GM18861 (cell line): ENCODE measurements around the gene FANCG.

ENCODE experiments used
- ATAC-seq: cut with Tn5 transposase; IDR thresholded peaks from one replicate; pipeline ENCODE4 v1.9.1; 2021; ENCODE audit not compliant: unreplicated experiment

Gene FANCG

DNA sequence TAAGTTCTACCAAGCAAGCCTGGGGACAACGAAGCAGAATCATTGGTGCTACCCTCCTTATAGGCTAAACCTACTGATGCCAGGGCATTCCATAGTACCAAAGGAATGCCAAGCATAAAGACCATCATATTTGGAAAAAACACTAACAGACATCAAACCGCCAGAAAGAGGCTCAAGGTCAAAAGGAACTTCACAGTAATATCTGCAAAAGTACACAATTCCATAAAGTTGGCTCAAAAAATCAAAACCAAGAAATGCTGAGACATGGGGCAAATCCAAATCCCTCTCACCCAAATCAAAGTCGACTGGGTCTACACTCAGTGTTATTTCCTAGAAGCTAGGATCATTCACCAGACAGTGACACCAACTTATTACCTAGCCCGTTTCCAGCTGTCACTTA, 10.7 kb downstream of the FANCG start:
- ATAC-seq = no peak

GRCh38 chr9:35067056-35067455, 12.7 kb downstream of the FANCG start:
- ATAC-seq = no peak

- ATAC-seq = no peak
Observed at GRCh38 chr9:35060548-35061207, 19.1 kb downstream of the FANCG start.

DNA sequence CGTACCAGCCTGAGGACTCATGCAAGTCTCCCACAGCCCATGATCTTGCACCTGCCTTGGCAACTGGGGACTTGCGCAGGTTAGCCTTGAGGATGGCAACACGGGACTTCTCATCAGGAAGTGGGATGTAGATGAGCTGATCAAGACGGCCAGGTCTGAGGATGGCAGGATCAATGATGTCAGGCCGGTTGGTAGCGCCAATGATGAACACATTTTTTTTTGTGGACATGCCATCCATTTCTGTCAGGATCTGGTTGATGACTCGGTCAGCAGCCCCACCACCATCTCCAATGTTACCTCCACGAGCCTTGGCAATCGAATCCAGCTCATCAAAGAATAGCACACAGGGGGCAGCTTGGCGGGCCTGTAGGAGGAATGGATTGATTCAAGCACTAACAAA, 20.3 kb downstream of the FANCG start:
- no peak for ATAC-seq

- ATAC-seq = no peak
Observed at GRCh38 chr9:35057271-35057620, 22.5 kb downstream of the FANCG start.

DNA sequence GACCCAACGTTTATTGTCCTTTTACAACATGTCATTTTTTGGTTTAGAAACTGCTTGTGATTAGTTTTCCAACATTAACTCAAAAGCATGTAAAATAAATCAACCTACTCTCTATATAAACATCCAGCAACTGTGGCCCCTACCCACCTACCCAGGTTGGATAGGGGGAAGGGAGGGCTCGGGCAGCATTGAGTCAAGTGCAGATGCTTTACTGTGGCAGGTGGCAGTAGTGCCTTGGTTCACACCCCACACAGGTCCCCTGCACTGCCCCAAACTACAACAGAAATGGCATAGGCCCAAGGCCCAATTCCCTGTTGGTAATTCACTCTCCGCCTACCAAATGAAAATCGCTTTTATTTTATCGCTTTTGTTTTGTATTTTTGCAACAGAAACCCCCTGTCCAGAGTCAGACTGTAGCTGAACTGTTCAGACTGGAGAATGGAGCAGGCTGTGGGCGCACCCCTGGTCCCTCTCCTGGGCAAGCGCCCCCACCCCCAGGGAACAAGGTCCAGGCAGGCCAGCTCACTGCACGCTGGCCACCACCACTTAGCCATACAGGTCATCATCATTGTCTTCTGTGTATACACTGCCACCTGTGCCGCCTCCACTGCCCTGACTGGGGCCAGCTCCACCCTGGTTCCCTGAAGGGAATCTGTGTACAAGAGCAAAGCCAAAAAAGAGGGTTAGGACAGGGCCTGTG, 23.0 kb downstream of the FANCG start:
- no peak for ATAC-seq

DNA sequence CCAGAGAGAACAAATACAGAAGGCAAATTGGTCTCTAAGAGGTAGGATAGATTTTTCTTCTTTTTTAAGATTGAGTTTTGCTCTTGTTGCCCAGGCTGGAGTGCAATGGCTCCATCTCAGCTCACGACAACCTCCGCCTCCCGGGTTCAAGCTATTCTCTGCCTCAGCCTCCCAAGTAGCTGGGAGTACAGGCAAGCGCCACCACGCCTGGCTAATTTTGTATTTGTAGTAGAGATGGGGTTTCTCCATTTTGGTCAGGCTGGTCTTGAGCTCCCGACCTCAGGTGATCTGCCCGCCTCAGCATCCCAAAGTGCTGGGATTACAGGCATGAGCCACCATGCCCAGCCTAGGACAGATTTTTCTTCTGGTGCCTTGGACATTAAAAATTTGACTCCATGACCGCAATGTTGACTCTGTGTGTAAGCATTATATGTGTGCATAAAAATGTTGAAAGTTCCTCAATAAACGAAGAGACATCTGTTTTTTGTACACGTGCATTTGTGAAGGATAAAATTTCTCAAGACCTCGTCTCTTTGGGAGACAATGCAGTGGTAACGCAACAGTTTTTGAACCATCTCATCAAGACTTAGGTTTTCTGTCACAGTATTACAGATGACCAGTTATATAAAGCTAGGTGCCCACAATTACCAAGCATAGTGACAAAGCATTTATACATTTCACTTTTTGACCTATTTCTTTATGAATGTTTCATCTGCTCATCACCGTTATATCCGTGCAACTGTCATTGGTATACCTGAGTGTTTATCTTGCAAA, 24.7 kb downstream of the FANCG start:
- ATAC-seq = no peak

GRCh38 chr9:35054185-35054835, 25.4 kb downstream of the FANCG start:
- no peak for ATAC-seq

DNA sequence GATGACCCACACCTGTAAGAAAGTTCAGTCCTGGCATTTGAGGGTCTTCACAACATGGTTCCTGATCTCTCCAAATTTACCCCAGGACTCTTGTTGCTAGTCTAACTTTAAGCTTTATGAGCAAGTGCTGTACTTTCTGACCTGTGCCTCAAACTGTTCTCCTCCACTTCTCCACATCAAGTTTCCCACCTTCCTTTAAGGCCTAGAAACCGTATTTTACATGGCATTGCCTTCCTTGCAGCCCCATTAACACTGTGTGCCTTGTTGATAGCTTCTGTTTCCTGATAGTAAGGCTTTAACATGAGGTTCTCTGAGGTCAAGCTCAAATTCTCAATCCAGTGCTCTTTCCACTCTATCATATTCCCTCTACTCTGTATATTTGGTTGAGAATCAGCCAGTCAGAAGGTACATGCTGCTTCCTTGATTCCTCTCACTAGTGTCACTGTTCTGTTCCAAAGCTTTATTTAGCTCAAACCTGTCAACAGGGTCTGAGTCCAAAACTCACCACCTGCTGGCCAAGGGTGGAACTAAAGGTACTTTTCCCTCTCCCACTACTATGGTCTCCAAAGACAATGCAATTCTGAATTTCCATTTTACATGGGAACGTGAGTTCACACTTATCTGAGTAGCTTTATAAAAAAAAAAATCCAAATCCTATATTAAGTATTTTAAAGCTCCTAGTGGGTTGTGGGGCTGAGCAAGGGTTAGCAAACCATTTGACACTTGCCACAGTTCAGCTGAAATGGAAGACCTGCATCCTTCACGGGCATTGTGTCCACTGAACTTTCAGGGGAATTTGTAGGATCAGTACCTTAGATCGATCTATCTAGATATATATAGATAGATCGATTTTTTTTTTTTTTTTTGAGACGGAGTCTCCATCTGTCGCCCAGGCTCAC, 28.4 kb downstream of the FANCG start:
- no peak for ATAC-seq

GRCh38 chr9:35048511-35048910, 31.2 kb downstream of the FANCG start:
- no peak for ATAC-seq

GRCh38 chr9:35044071-35044470, 35.7 kb downstream of the FANCG start:
- ATAC-seq = no peak

GRCh38 chr9:35042891-35043545, 36.7 kb downstream of the FANCG start:
- no peak for ATAC-seq

- no peak for ATAC-seq
Observed at GRCh38 chr9:35042081-35042604, 37.6 kb downstream of the FANCG start.

GRCh38 chr9:35035851-35036701, 43.7 kb downstream of the FANCG start:
- no peak for ATAC-seq

GRCh38 chr9:35033101-35033500, 46.6 kb downstream of the FANCG start:
- no peak for ATAC-seq

GRCh38 chr9:35029852-35030251, 49.9 kb downstream of the FANCG start:
- ATAC-seq = no peak

DNA sequence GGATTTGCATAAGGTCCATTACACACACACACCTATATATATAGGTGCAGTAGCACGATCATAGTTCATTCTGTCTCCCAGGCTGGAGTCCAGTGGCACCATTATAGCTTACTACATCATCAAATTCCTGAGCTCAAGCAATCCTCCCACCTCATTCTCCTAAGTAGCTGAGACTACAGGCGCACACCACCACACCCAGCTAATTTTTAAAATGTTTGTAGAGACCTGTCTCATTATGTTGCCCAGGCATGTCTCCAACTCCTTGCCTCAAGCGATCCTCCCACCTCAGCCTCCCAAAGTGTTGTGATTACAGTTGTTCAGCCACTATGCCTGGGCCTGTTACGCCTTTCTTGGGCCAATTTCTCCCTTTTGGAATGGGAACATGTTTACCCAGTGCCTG, 50.5 kb downstream of the FANCG start:
- no peak for ATAC-seq

GRCh38 chr9:35028341-35028740, 51.4 kb downstream of the FANCG start:
- no peak for ATAC-seq

GRCh38 chr9:35027860-35028259, 51.9 kb downstream of the FANCG start:
- ATAC-seq = no peak
